ENCODE data around the gene GPAM.

DNA sequence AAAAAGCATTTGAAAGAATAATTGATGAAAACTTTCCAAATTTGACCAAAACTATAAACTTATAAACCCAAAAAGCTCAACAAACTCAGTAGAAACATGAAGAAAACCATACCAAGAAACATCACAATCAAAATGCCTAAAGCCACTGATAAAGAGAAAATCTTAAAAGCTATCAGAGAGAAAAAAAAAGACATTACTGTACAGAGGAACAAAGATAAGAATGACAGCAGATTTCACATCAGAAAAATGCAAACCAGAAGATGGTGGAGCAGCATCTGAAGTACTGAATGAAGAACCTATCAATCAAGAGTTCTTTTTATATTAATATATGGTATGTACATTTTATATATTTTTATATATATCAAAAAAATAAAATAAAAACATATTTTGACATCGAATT is 2.4 kb upstream of the GPAM start:
- TF ChIP-seq, protein P1, sequence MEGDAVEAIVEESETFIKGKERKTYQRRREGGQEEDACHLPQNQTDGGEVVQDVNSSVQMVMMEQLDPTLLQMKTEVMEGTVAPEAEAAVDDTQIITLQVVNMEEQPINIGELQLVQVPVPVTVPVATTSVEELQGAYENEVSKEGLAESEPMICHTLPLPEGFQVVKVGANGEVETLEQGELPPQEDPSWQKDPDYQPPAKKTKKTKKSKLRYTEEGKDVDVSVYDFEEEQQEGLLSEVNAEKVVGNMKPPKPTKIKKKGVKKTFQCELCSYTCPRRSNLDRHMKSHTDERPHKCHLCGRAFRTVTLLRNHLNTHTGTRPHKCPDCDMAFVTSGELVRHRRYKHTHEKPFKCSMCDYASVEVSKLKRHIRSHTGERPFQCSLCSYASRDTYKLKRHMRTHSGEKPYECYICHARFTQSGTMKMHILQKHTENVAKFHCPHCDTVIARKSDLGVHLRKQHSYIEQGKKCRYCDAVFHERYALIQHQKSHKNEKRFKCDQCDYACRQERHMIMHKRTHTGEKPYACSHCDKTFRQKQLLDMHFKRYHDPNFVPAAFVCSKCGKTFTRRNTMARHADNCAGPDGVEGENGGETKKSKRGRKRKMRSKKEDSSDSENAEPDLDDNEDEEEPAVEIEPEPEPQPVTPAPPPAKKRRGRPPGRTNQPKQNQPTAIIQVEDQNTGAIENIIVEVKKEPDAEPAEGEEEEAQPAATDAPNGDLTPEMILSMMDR (IDR thresholded peaks at IDR 0.05), result no peak
- no peak for TF ChIP-seq POLR2A (IDR thresholded peaks at IDR 0.05)

Measured in right lobe of liver (tissue), 4 donors.